ENCODE results near the gene IER5L. TPM values are rescaled to one million over a fixed set of nuclear protein-coding genes. Genes with fewer than 3 reads are reported as not detected.

IER5L gene
- total RNA-seq, 2 donors from 2014 or later: 7.2 to 30.7 TPM

DNA sequence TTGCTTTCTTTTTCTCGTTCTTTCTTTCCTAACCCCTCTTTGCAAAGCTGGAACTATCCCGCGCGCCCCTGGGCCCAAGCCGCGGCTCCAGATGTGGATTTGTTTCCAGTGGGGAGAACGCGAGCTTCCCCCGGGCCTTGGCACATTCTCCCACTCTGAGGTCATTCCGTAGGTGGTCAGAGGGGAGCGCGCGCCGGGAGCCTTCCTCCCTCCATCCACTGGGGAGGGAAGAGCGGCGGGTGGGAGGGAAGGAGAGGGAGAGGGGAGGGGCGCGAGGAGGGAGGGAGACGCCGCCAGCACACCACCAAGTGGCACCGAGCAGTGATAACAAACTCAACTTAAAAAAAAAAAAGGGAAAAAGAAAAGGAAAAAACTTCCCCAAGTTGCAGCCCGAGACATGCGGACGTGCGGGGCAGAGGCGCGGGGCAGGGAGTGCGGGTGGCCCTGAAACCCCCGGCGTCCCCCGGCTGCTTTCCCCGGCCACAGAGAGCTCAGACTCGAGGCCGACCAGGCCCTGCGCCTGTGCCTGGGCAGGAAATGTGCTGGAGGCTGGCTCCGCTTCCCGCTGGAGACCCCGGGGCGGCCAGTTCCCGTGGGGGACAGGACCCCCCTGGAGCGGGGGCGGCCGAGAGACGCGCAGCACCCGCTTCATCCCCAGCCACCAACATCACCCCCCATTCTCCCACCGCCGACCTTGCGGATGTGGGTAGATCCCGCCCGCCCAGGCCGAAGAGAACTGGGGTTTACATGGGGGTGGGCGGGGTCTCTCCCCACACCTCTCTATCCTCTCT lies 3.1 kb downstream of the IER5L start:
- intact Hi-C loops (cut with DNase I): loop anchor here (1.0 to 5.0 kb wide), 4 partner anchors 34 to 435 kb away; no protein-coding TSS in a partner anchor
- Histone ChIP-seq H3K4me1 (replicated peaks) (peaks cover 15% of the 10 kb centered on the region), H3K36me3 (no peaks in the 10 kb centered on the region), H3K4me3 (peak overlapping the region; percentile 66 to 71), H3K9me3 (no peaks in the 10 kb centered on the region), H3K27ac (peak overlapping the region; percentile 96 to 97), H3K27me3 (replicated peaks; ENCODE audit: insufficient read depth) (no peaks in the 10 kb centered on the region)
- TF ChIP-seq, protein P1, sequence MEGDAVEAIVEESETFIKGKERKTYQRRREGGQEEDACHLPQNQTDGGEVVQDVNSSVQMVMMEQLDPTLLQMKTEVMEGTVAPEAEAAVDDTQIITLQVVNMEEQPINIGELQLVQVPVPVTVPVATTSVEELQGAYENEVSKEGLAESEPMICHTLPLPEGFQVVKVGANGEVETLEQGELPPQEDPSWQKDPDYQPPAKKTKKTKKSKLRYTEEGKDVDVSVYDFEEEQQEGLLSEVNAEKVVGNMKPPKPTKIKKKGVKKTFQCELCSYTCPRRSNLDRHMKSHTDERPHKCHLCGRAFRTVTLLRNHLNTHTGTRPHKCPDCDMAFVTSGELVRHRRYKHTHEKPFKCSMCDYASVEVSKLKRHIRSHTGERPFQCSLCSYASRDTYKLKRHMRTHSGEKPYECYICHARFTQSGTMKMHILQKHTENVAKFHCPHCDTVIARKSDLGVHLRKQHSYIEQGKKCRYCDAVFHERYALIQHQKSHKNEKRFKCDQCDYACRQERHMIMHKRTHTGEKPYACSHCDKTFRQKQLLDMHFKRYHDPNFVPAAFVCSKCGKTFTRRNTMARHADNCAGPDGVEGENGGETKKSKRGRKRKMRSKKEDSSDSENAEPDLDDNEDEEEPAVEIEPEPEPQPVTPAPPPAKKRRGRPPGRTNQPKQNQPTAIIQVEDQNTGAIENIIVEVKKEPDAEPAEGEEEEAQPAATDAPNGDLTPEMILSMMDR (IDR thresholded peaks at IDR 0.05): no peak
- peak; percentile 58 for TF ChIP-seq POLR2AphosphoS5 (IDR thresholded peaks at IDR 0.05)
- TF ChIP-seq POLR2A (IDR thresholded peaks at IDR 0.05): peak; percentile 77
- peak; percentile 70 for DNase-seq (ENCODE audit: low spot score)
- under 1% methylated on average over 53 of the region's 53 CpGs for WGBS

DNA sequence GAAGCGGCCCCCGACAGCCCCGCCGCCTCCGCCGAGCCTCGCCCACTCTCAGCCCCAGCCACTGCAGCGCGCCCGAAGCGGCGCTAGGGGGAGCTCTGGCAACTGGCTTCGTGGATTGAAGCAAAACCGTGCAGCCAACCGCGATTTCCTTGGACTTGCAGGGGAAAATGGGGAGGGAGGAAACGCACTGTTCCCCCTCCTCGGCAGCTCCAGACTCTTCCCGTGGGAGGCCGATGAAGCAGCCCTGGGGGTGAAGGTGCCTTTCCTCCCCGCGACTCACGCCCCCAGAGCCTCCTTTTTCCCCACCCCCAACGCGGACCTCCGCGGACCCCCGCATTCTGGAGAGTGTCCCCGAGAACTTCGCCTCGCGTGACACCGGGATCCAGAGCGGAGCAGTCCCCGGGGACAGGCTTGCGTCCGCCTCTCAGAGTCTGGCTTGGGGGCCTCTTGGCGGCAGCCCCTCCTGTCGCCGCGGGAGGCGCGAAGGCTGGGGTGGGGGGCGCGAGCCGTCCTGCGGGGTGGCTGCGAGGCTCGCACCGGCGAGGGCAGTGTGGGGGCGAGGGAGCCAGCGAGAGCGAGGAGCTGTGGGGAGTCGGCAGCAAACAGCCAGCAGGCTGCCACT lies 3.8 kb downstream of the IER5L start:
- intact Hi-C loops (cut with DNase I): loop anchor here (1.0 to 2.0 kb wide), 2 partner anchors 33 to 436 kb away; no protein-coding TSS in a partner anchor
- H3K36me3 ChIP-seq: no peaks in the 10 kb centered on the region
- WGBS: under 1% methylated on average over 44 of the region's 55 CpGs
- TF ChIP-seq, protein P1 (IDR thresholded peaks at IDR 0.05): peak; percentile 89 to 99 (median 96)
- peak; percentile 51 for TF ChIP-seq POLR2A (IDR thresholded peaks at IDR 0.05)
- TF ChIP-seq POLR2AphosphoS5 (IDR thresholded peaks at IDR 0.05): peak; percentile 88
- peak; percentile 89 for DNase-seq (ENCODE audit: low spot score)
- no peaks in the 10 kb centered on the region for H3K9me3 ChIP-seq
- peak overlapping the region; percentile 66 to 71 for H3K4me3 ChIP-seq
- peaks cover 15% of the 10 kb centered on the region for H3K4me1 ChIP-seq (replicated peaks)
- H3K27me3 ChIP-seq (replicated peaks; ENCODE audit: insufficient read depth): no peaks in the 10 kb centered on the region
- peak overlapping the region; percentile 96 to 97 for H3K27ac ChIP-seq

DNA sequence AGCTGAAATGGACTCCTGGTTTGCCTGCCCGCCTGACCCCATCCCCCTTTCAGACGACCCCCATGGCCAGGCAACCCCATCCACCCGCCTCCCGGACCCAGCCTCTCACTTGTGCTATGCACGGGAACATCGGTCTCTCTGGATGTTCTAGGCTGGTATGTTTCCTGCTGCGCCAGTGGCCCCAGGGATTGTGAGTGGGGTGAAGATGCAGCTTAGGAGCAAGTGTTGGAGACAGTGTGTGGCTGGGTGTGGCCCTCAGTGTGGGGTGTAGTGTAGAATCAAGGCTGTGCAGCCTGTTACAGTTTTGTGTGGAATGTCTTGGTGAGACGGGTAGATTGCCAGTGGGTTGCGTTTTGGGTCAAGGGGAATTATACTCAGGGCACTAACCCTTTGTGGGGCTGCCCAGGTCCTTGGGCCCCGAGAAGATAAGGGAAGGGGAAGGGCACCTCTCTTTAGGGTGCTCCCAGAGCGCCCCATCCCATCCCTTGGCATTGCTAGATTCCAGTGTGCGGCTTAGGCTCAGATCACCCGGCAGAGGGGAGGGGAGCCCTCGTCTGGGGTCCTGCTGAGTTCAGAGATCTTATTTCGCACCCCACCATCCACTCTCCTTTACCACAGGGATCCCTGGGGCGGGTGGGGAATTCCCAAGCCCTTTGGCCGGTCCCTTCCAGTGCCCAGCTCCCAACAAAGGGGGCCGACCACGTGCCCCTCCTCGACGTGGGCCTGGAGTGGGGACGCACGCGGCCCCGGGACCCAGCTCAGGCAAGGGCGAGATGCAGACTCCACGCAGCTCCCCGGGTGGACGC lies 4.6 kb downstream of the IER5L start:
- Histone ChIP-seq H3K27me3 (replicated peaks; ENCODE audit: insufficient read depth) (no peaks in the 10 kb centered on the region), H3K36me3 (no peaks in the 10 kb centered on the region), H3K27ac (peak overlapping the region; percentile 96 to 97), H3K4me3 (peak overlapping the region; percentile 66 to 71), H3K9me3 (no peaks in the 10 kb centered on the region), H3K4me1 (replicated peaks) (peaks cover 13% of the 10 kb centered on the region)
- no peak for TF ChIP-seq POLR2AphosphoS5 (IDR thresholded peaks at IDR 0.05)
- no peak for TF ChIP-seq POLR2A (IDR thresholded peaks at IDR 0.05)
- DNase-seq (ENCODE audit: low spot score): no peak
- intact Hi-C loops (cut with DNase I): loop anchor here (1.0 to 2.0 kb wide), 2 partner anchors 33 to 437 kb away; no protein-coding TSS in a partner anchor
- 25% methylated on average over 29 of the region's 29 CpGs for WGBS

DNA sequence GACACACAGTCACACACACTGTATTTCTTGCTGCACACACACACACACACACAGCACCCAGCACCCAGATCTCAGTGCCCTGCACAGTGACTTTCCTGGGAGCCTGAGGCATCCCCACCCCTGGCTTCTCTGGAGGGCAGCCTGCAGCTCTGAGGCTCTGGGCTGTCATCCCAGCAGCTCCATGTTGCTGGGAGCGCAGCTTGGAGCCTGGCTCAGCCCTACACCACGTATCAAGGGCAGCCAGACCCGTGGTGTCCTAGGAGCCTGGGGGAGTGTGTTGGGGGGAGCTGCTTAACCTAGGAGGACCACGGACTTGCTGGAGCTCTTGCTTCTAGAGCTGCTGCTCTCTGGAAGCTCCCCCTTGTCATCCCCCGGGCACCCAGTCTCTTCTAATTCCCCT lies 5.2 kb downstream of the IER5L start:
- WGBS: 23% methylated on average over 5 of the region's 5 CpGs

More for the DNA sequence above, 5.2 kb downstream of the IER5L start:
- peak overlapping the region in 1 of 2 donors; percentile 97 for H3K27ac ChIP-seq
- intact Hi-C loops (cut with DNase I): no loop called here
- no peaks in the 10 kb centered on the region for H3K36me3 ChIP-seq
- TF ChIP-seq POLR2A (IDR thresholded peaks at IDR 0.05): no peak
- TF ChIP-seq, protein P1 (IDR thresholded peaks at IDR 0.05): no peak
- no peak for TF ChIP-seq POLR2AphosphoS5 (IDR thresholded peaks at IDR 0.05)
- H3K27me3 ChIP-seq (replicated peaks; ENCODE audit: insufficient read depth): no peaks in the 10 kb centered on the region
- DNase-seq (ENCODE audit: low spot score): no peak
- H3K4me1 ChIP-seq (replicated peaks): peaks cover 15% of the 10 kb centered on the region
- H3K4me3 ChIP-seq: no peak overlapping the region
- no peaks in the 10 kb centered on the region for H3K9me3 ChIP-seq
